GM11168 (cell line): ENCODE results near the gene TBRG4.

Experiments
- in situ Hi-C: fragments of 300-500 bp; cut with MboI; formaldehyde crosslinking; loops from one replicate; pipeline ENCODE4 v1.12.0; 2022; ENCODE audit warnings: low sequenced_read_pairs; ENCODE audit not compliant: unreplicated experiment

Gene TBRG4

GRCh38 chr7:45066409-45066808 is 45.1 kb downstream of the TBRG4 start:
- in situ Hi-C loops, result no loop called here

GRCh38 chr7:45065031-45065995 is 46.2 kb downstream of the TBRG4 start:
- in situ Hi-C loops, result no loop called here

- in situ Hi-C loops, result no loop called here
Observed at GRCh38 chr7:45064047-45064725, 47.3 kb downstream of the TBRG4 start.

- in situ Hi-C loops, result no loop called here
Observed at GRCh38 chr7:45061806-45062425, 49.6 kb downstream of the TBRG4 start.

GRCh38 chr7:45061352-45061751 is 50.1 kb downstream of the TBRG4 start:
- in situ Hi-C loops, result no loop called here

GRCh38 chr7:45060295-45060694 is 51.2 kb downstream of the TBRG4 start:
- in situ Hi-C loops, result no loop called here

GRCh38 chr7:45057878-45058277 is 53.6 kb downstream of the TBRG4 start:
- in situ Hi-C loops, result no loop called here

- in situ Hi-C loops, result no loop called here
Observed at GRCh38 chr7:45055594-45056219, 55.8 kb downstream of the TBRG4 start.

- in situ Hi-C loops, result no loop called here
Observed at GRCh38 chr7:45055016-45055415, 56.5 kb downstream of the TBRG4 start.

GRCh38 chr7:45054442-45054841 is 57.1 kb downstream of the TBRG4 start:
- in situ Hi-C loops, result no loop called here

GRCh38 chr7:45053941-45054340 is 57.6 kb downstream of the TBRG4 start:
- in situ Hi-C loops, result no loop called here

- in situ Hi-C loops, result no loop called here
Observed at GRCh38 chr7:45053401-45053800, 58.1 kb downstream of the TBRG4 start.

GRCh38 chr7:45052011-45052410 is 59.5 kb downstream of the TBRG4 start:
- in situ Hi-C loops, result no loop called here

- in situ Hi-C loops, result no loop called here
Observed at GRCh38 chr7:45050198-45050597, 61.3 kb downstream of the TBRG4 start.
